Endothelial cell of umbilical vein (primary cell): Measurements from ENCODE around the gene CHCHD2.

Source experiments
- EZH2 ChIP-seq: IDR thresholded peaks from 2 replicates; pipeline ENCODE4 v1.6.1; 2012; ENCODE audit warnings: borderline replicate concordance, low read depth, mild to moderate bottlenecking, moderate library complexity, low read length, inconsistent platforms; ENCODE audit not compliant: severe bottlenecking
- FOS ChIP-seq: IDR thresholded peaks from 2 replicates; pipeline ENCODE4 v1.6.1; 2011; ENCODE audit warnings: mild to moderate bottlenecking, low read length, moderate library complexity, borderline replicate concordance; ENCODE audit not compliant: insufficient read depth
- POLR2A ChIP-seq: IDR thresholded peaks from 2 replicates; pipeline ENCODE4 v1.6.1; 2012; ENCODE audit warnings: low read depth, mild to moderate bottlenecking, control low read depth, low read length
- POLR2AphosphoS5 ChIP-seq: IDR thresholded peaks from 2 replicates; pipeline ENCODE4 v1.6.1; 2012; ENCODE audit warnings: low read depth, mild to moderate bottlenecking, control low read depth, low read length, moderate library complexity; ENCODE audit not compliant: insufficient read depth
- TF ChIP-seq, protein P1 (sequence below), 2 donors: IDR thresholded peaks; 1 replicate in 1 of 2; 2 replicates in 1 of 2; pipeline ENCODE4 v1.5.1; 2011; ENCODE audit warnings: low read length in 2 of 2, mild to moderate bottlenecking in 2 of 2, moderate library complexity in 2 of 2, control low read depth in 1 of 2, inconsistent platforms in 1 of 2, low read depth in 1 of 2; ENCODE audit not compliant: insufficient read depth in 1 of 2; ENCODE audit errors: extremely low read depth in 1 of 2

DNA sequence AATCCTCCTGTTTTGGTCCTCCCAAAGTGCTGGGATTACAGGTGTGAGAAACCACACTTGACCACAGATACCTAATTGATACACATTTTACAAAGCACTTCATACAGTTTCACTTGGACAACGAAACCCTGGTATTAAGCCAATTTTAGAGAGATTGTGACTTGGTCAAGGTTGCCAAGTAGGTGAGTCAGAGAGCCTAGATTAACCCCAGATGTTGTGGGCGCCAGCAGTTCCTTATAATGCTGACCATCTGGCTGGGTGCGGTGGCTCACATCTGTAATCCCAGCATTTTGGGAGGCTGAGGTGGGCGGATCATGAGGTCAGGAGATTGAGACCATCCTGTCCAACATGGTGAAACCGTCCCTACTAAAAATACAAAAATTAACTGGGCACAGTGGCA, 8.6 kb downstream of the CHCHD2 start:
- no peak for TF ChIP-seq POLR2A
- TF ChIP-seq, protein P1, sequence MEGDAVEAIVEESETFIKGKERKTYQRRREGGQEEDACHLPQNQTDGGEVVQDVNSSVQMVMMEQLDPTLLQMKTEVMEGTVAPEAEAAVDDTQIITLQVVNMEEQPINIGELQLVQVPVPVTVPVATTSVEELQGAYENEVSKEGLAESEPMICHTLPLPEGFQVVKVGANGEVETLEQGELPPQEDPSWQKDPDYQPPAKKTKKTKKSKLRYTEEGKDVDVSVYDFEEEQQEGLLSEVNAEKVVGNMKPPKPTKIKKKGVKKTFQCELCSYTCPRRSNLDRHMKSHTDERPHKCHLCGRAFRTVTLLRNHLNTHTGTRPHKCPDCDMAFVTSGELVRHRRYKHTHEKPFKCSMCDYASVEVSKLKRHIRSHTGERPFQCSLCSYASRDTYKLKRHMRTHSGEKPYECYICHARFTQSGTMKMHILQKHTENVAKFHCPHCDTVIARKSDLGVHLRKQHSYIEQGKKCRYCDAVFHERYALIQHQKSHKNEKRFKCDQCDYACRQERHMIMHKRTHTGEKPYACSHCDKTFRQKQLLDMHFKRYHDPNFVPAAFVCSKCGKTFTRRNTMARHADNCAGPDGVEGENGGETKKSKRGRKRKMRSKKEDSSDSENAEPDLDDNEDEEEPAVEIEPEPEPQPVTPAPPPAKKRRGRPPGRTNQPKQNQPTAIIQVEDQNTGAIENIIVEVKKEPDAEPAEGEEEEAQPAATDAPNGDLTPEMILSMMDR (IDR thresholded peaks at IDR 0.05; ENCODE audit: extremely low read depth in 1 of 2, insufficient read depth in 1 of 2, low read depth in 1 of 2, low read length in 2 of 2) = no peak
- no peak for TF ChIP-seq POLR2AphosphoS5
- TF ChIP-seq EZH2 = no peak
- no peak for TF ChIP-seq FOS
